KOPT-K1 (cell line): Measurements from ENCODE around the gene FMNL2.

Experiments
- H3K27ac ChIP-seq: fragments of 200-600 bp; sonication (generic); 2 replicates; pipeline ENCODE4 v1.5.1; 2016; ENCODE audit warnings: antibody characterized with exemption, mild to moderate bottlenecking, low read depth, low read length; ENCODE audit not compliant: poor library complexity, severe bottlenecking
- H3K36me3 ChIP-seq: fragments of 200-600 bp; sonication (generic); 2 replicates; pipeline ENCODE4 v1.5.1; 2017; ENCODE audit warnings: antibody characterized with exemption, mild to moderate bottlenecking, low read length, moderate library complexity; ENCODE audit not compliant: insufficient read depth
- H3K9me3 ChIP-seq: fragments of 200-600 bp; sonication (generic); 2 replicates; pipeline ENCODE4 v1.5.1; 2017; ENCODE audit warnings: antibody characterized with exemption, low read length, mild to moderate bottlenecking; ENCODE audit not compliant: insufficient read depth, poor library complexity, severe bottlenecking

Gene FMNL2

GRCh38 chr2:152330235-152330866, 4.6 kb upstream of the FMNL2 start:
- Histone ChIP-seq H3K36me3 (no peaks in the 10 kb centered on the region), H3K27ac (no peak overlapping the region), H3K9me3 (no peaks in the 10 kb centered on the region)

- no peak overlapping the region for H3K27ac ChIP-seq
- H3K9me3 ChIP-seq = no peaks in the 10 kb centered on the region
- H3K36me3 ChIP-seq = no peaks in the 10 kb centered on the region
Observed at GRCh38 chr2:152334701-152335015, 316 bp upstream of the FMNL2 start.

- Histone ChIP-seq H3K9me3 (no peaks in the 10 kb centered on the region), H3K36me3 (no peaks in the 10 kb centered on the region), H3K27ac (no peak overlapping the region)
Observed at GRCh38 chr2:152335726-152336118, 748 bp downstream of the FMNL2 start.

GRCh38 chr2:152336119-152336853, 1.3 kb downstream of the FMNL2 start:
- H3K27ac ChIP-seq = no peak overlapping the region
- no peaks in the 10 kb centered on the region for H3K36me3 ChIP-seq

DNA sequence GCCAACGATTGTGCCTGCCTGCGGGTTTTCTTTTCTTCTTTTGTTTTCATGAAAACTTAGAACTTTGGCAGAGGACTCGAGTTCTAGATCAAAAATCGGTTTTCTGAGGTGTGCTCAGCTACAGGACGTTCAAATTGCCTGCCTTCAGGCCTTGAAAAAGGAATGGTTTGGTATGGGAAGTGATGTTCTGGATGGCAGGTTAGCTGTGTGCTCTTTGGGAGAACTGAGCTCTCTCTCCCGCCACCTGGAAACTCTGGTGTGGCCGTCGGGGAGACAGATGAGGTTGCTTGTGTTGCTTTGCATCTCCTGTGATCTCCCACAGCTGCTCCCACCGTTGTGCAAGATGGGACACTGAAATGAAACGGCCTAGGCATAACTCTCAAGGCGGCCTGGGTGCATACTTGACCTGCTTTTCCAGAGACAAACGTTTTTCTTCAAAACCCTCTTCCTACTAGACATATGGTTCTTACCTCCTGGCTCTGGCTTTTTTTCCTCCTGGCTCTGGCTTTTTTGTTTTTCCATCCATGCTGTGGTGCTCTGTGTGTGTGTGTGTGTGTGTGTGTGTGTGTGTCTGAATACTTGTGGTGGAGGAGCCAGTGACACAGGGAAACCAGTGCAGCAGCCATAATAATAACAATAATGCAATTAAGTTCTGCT, 2.0 kb downstream of the FMNL2 start:
- H3K36me3 ChIP-seq = no peaks in the 10 kb centered on the region
- no peak overlapping the region for H3K27ac ChIP-seq
- no peaks in the 10 kb centered on the region for H3K9me3 ChIP-seq

More at GRCh38 chr2:152336119-152336853, 1.3 kb downstream of the FMNL2 start:
- no peaks in the 10 kb centered on the region for H3K9me3 ChIP-seq

DNA sequence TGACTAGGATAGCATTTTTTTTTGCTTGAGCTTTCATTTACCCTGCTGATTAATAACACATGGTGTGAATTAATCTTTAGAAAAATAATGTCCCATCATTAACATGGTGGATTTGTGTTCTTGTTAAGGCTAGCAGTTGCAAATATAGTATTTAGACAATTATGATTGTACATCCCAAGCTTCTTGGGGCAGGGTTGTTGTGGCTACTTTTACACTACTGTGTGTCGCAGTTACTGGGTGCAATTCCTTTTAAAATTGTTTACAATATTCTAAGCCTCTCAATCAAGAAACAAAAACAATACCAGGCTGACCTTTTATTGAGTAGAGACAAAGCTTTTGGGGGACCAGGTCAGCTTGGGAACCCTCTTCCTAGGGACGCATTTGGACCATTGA, 2.5 kb downstream of the FMNL2 start:
- Histone ChIP-seq H3K9me3 (no peaks in the 10 kb centered on the region), H3K36me3 (no peaks in the 10 kb centered on the region), H3K27ac (no peak overlapping the region)

GRCh38 chr2:152339556-152340286, 4.7 kb downstream of the FMNL2 start:
- Histone ChIP-seq H3K9me3 (no peaks in the 10 kb centered on the region), H3K27ac (no peak overlapping the region), H3K36me3 (no peaks in the 10 kb centered on the region)

DNA sequence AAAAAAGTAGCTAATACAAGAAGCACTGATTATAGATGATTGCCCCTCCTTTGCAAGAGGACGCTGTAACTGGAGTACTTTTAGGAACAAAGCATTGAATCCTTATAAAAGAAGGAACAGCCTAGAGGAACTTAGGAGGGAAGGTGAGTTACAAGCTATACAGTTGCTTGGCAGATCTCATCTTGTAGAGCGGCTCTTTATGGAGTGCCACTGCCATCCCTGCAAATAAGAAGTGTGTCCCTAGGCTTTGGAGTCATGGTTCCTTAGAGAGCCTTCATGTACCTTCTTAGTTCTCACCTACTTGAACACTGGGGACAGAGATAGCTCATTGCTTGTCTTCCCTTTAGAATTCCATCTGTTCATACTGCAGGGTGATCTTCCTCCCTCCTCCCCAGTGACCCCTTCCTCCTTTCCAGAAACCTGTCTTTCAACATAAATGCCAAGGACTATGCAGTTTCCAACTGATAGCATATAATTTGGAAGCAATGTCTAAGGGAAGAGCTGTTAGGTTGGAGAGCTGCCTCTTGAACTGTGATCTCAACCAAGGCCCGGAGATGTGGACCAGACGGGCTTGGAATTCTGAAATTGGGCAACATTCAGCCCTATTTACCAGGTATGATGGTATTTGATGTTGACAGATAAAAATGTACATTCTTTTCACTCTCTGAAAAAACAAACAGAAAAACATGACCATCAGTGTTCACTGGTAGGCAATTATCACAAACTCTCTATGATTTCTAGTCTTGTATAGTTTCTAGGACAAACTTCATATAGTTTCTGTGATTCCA, 7.5 kb downstream of the FMNL2 start:
- H3K27ac ChIP-seq = no peak overlapping the region
- no peaks in the 10 kb centered on the region for H3K36me3 ChIP-seq
- H3K9me3 ChIP-seq = no peaks in the 10 kb centered on the region

DNA sequence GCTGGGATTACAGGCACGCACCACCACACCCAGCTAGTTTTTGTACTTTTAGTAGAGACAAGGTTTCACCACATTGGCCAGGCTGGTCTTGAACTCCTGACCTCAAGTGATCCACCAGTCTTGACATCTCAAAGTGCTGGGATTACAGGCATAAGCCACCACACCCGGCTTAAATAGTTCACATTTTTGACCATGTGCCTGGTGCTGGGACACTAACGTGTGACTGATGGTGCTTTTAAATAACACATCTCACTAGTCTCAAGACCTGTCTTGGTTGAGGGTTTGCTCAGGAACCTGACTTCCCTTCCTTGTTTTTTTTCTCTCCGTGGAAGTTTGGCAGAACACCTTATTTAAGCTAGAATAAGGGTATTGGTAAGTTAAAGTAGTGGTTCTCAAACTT, 8.5 kb downstream of the FMNL2 start:
- Histone ChIP-seq H3K27ac (no peak overlapping the region), H3K36me3 (no peaks in the 10 kb centered on the region), H3K9me3 (no peaks in the 10 kb centered on the region)

- no peaks in the 10 kb centered on the region for H3K36me3 ChIP-seq
Observed at GRCh38 chr2:152344579-152345195, 9.7 kb downstream of the FMNL2 start.

GRCh38 chr2:152347076-152347475, 12.1 kb downstream of the FMNL2 start:
- Histone ChIP-seq H3K36me3 (no peaks in the 10 kb centered on the region), H3K27ac (no peak overlapping the region), H3K9me3 (no peaks in the 10 kb centered on the region)

More at GRCh38 chr2:152344579-152345195, 9.7 kb downstream of the FMNL2 start:
- no peaks in the 10 kb centered on the region for H3K9me3 ChIP-seq
- no peak overlapping the region for H3K27ac ChIP-seq

DNA sequence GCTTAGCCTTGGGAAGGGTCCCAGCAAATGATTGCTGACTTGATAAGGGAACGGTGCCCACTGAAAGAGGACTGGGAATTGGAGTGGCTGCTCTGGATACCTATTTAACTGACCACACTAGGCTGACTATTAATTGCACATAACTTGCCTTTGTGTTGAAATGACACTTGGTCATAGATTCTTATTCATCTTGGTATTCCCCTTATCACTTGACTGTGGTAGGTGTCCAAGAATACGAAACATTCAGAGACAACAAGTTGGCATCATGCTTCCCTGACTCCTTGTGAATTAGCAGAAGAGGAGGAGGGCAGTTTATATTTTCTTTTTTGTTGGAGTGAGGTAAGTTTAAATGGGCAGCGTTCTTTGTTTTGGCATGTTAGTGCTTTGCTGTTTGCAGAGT, 13.4 kb downstream of the FMNL2 start:
- Histone ChIP-seq H3K36me3 (no peaks in the 10 kb centered on the region), H3K9me3 (no peaks in the 10 kb centered on the region), H3K27ac (no peak overlapping the region)

- no peak overlapping the region for H3K27ac ChIP-seq
- no peaks in the 10 kb centered on the region for H3K9me3 ChIP-seq
- H3K36me3 ChIP-seq = no peaks in the 10 kb centered on the region
Observed at GRCh38 chr2:152349416-152349815, 14.4 kb downstream of the FMNL2 start.

GRCh38 chr2:152350155-152350679, 15.2 kb downstream of the FMNL2 start:
- Histone ChIP-seq H3K9me3 (no peaks in the 10 kb centered on the region), H3K27ac (no peak overlapping the region), H3K36me3 (no peaks in the 10 kb centered on the region)
